T-helper 2 cell treated with Interferon-gamma antibody and Interleukin-4, amounts not matched to agents 5 μg/mL and 100 μg/mL, for 36 hours (primary cell): ENCODE results near the gene CCDC8.

Experiments used
- DNase-seq: peaks from one replicate; pipeline ENCODE4 v3.0.0; 2021; ENCODE audit warnings: low spot score
- H3K27ac Mint-ChIP-seq: one replicate; pipeline ENCODE4 v1.8.0; 2021; ENCODE audit warnings: mild to moderate bottlenecking, mixed read lengths
- H3K27me3 Mint-ChIP-seq: one replicate; pipeline ENCODE4 v1.8.0; 2021; ENCODE audit warnings: low read depth, mixed read lengths
- H3K36me3 Mint-ChIP-seq: one replicate; pipeline ENCODE4 v1.8.0; 2021; ENCODE audit warnings: low read depth, mixed read lengths
- H3K4me1 Mint-ChIP-seq: one replicate; pipeline ENCODE4 v1.8.0; 2021; ENCODE audit warnings: low read depth, mixed read lengths
- H3K4me3 Mint-ChIP-seq: one replicate; pipeline ENCODE4 v1.8.0; 2022; ENCODE audit warnings: mild to moderate bottlenecking, moderate library complexity, mixed read lengths
- H3K9me3 Mint-ChIP-seq: one replicate; pipeline ENCODE4 v1.8.0; 2021; ENCODE audit warnings: mixed read lengths

Gene CCDC8

DNA sequence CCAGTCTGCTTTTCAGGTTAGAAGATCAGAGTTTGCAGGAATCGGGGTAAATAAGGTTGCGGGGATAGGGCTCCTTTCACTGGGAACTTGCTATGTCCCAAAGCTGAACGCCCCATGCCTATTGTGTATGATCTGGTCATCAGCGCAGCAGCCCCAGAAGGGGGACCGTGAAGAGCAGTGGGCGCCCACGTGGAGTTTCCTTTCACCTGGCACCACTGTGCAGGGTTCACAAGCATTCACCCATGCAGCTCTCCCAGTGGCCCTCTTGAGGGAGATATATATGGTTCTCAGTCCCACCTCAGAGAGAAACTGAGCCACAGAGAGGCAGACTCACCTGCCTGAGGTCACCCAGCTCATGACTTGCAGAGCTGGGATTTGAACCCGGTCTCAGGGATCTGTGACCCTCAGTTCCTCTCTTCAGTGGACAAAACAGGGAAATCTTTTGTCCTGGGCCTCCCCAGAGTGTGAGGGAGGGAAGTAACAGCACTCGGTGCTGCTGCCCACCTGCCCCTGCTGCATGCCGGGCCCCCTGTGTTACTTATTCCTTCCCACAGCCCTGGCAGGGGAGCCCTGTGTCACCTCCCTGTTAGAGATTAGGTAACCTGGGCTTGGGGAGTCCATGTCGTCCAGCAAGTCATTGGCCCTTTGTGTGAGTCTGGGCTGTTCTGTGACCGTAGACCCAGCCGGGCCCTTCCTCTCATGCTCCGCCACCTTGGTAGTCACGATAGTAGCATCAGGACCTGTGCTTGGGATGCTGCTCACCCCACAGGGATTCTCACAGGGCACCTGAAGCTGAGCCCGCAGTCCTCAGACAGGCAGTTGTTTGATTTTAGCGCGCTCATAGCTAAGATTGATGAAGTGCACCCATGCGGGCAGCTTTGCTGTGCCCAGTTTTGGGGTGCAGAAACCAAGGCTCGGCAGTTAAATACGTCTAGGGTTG lies 38.6 kb downstream of the CCDC8 start:
- H3K9me3 Mint-ChIP-seq: no peaks in the 10 kb centered on the region
- H3K27me3 Mint-ChIP-seq: no peaks in the 10 kb centered on the region
- H3K4me1 Mint-ChIP-seq: peaks cover 16% of the 10 kb centered on the region
- H3K36me3 Mint-ChIP-seq: peaks cover 28% of the 10 kb centered on the region
- H3K27ac Mint-ChIP-seq: no peak overlapping the region
- no peak for DNase-seq
- no peak overlapping the region for H3K4me3 Mint-ChIP-seq

DNA sequence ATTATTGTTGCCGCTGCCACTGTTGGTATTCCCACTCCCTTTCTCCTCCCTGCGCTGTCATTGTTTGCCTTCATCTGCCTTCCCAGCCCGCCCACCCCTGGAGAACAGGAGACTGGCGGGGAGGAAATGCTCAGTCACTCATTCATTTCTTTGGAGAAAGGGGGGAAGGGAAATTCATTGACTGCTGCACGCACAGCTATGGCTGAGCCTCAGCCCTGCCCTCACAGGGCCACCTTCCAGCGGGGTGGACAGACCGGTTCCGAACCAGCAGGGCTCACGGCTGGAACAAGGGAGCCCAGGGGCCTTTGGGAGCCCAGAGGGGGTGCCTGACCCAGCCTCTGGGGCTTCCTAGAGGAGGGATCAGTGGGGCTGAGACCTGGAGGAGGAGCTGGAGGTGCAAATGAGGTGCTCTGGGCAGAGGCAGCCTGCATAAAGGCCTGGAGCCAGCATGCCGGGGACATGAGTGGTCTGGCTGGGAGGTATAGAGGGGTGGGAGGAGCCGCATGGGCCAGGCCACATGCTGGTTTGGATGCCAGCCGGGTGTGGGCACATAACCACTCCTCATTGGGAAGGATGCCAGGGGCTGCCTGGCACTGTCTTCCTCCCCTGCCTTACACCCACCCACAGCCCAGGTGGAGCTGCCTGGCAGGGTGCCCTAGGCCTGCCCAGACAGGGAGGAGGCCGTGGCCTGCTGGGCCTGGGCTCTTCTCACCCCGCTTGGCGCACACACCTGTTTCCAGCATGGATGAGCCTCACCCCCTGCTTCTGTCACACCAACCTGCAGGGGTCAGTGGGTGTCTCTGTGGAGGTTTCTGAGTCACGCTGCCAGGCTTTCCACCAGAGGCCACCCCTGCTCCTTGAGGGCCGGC lies 39.6 kb downstream of the CCDC8 start:
- Mint-ChIP-seq H3K4me3 (no peak overlapping the region), H3K27me3 (no peaks in the 10 kb centered on the region), H3K27ac (peak overlapping the region; percentile 11), H3K4me1 (peaks cover 15% of the 10 kb centered on the region), H3K36me3 (peaks cover 25% of the 10 kb centered on the region), H3K9me3 (no peaks in the 10 kb centered on the region)
- DNase-seq: no peak

DNA sequence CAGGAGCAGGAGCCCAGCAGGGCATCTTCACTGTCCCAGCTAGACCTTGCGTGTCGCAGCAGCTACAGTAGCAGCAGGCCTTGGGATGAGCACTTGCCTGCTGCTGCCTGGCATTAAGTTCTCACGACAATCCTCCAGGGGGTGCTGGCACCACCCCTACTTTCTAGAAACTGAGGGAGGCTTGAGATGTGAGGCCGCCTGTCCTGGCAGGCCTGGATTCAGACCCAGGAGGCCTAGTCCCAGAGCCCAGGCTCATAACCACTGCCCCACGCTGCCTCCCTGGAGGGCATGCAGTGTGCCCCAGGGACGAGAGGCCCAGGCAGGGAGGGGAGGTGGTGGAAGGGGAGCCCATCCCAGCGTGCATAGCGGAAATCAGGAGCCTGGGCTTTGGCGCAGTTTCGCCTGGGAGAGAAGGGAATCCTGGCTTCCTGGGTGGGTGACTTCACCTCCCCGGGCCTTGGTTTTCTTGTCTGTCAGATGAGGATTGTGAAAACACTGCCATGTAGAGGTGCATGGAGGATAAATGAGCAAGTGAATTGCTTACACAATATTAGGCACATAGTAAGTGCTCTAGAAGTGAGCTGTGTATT lies 40.4 kb downstream of the CCDC8 start:
- DNase-seq: no peak
- Mint-ChIP-seq H3K27ac (no peak overlapping the region), H3K4me3 (no peak overlapping the region), H3K9me3 (no peaks in the 10 kb centered on the region), H3K36me3 (peaks cover 21% of the 10 kb centered on the region), H3K4me1 (peaks cover 15% of the 10 kb centered on the region), H3K27me3 (no peaks in the 10 kb centered on the region)

DNA sequence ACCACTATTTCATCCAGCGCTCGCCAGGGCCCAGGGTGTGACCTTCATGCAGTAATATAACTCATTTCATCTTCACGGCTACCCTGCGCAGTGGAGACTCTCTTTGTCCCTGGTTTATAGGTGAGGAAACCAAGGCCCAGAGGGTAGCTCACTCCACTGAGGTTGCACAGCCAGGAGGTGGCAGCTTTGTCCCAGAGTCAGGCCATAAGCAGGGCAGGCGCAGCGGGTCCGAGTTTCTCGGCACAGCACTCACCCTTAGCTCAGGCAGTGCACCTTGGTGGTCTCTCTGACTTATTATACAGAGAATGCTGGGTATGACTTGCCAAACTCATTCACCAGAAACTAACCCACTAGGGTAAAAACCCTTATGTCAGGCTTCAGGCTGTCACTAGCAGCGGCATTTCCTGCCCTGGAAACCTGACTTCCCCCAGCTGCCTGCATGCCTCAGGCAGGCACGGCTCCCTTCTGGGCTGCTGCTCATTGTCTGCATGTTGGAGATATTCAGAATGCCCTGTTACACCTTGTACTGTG lies 41.9 kb downstream of the CCDC8 start:
- Mint-ChIP-seq H3K36me3 (peaks cover 16% of the 10 kb centered on the region), H3K4me3 (no peak overlapping the region), H3K27ac (peak overlapping the region; percentile 6), H3K9me3 (no peaks in the 10 kb centered on the region), H3K27me3 (no peaks in the 10 kb centered on the region), H3K4me1 (peaks cover 15% of the 10 kb centered on the region)
- no peak for DNase-seq

DNA sequence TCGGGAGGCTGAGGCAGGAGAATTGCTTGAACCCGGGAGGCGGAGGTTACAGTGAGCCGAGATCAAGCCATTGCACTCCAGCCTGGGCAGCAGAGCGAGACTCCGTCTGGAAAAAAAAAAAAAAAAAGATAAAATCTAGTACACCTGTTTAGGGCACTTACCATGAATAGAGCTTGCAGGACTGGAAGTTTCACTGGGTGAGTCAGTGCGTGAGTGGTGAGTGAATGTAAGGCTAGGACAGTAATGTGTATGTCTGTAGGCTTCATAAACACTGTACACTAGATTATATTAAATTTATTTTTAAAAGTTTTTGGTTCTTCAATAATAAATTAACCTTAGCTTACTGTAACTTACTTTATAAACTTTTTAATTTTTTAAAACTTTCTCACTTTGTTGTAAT lies 43.5 kb downstream of the CCDC8 start:
- no peaks in the 10 kb centered on the region for H3K27me3 Mint-ChIP-seq
- no peak overlapping the region for H3K27ac Mint-ChIP-seq
- no peak for DNase-seq
- H3K9me3 Mint-ChIP-seq: no peaks in the 10 kb centered on the region
- H3K36me3 Mint-ChIP-seq: peaks cover 14% of the 10 kb centered on the region
- no peak overlapping the region for H3K4me3 Mint-ChIP-seq
- H3K4me1 Mint-ChIP-seq: peaks cover 15% of the 10 kb centered on the region

DNA sequence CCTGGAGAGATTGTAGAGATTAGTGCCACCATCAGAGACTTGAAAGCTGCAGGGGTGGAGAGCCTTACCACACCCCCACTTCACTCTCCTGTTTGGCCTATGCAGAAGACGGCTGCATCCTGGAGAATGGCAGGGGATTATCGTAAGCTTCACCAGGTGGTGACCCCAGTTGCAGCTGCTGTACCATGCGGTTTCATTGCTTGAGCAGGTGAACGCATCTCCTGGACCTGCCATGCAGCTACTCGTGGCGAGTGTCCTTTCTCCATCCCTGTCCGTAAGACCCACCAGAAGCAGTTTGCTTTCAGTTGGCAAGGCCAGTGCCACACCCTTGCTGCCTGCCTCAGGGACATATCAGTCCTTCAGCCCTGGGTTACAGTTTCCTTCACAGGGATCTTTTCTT lies 45.2 kb downstream of the CCDC8 start:
- H3K9me3 Mint-ChIP-seq: no peaks in the 10 kb centered on the region
- H3K4me3 Mint-ChIP-seq: no peak overlapping the region
- H3K4me1 Mint-ChIP-seq: peaks cover 24% of the 10 kb centered on the region
- H3K27ac Mint-ChIP-seq: no peak overlapping the region
- no peak for DNase-seq
- no peaks in the 10 kb centered on the region for H3K27me3 Mint-ChIP-seq
- H3K36me3 Mint-ChIP-seq: peaks cover 22% of the 10 kb centered on the region

DNA sequence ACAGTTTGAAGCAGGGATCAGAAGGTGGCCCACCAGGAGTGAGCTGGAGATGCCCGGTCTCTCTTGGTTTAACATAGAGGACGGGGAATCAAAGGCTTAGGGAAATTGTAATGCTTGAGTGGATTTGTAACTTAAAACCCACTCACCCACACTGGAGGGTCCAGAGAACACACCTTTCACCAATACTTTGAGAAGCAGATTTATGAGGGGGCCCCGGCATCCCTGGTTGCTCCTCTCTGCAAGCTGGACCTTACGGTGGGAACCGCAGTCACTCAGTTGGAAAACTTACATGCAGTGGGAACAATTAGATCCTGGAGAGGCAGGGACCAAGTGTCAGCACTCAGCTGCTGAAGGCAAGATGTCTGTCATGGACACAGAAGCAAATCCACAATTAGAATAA lies 45.9 kb downstream of the CCDC8 start:
- H3K27me3 Mint-ChIP-seq: no peaks in the 10 kb centered on the region
- no peaks in the 10 kb centered on the region for H3K9me3 Mint-ChIP-seq
- H3K4me1 Mint-ChIP-seq: peaks cover 24% of the 10 kb centered on the region
- no peak overlapping the region for H3K4me3 Mint-ChIP-seq
- H3K27ac Mint-ChIP-seq: no peak overlapping the region
- peaks cover 22% of the 10 kb centered on the region for H3K36me3 Mint-ChIP-seq
- no peak for DNase-seq

DNA sequence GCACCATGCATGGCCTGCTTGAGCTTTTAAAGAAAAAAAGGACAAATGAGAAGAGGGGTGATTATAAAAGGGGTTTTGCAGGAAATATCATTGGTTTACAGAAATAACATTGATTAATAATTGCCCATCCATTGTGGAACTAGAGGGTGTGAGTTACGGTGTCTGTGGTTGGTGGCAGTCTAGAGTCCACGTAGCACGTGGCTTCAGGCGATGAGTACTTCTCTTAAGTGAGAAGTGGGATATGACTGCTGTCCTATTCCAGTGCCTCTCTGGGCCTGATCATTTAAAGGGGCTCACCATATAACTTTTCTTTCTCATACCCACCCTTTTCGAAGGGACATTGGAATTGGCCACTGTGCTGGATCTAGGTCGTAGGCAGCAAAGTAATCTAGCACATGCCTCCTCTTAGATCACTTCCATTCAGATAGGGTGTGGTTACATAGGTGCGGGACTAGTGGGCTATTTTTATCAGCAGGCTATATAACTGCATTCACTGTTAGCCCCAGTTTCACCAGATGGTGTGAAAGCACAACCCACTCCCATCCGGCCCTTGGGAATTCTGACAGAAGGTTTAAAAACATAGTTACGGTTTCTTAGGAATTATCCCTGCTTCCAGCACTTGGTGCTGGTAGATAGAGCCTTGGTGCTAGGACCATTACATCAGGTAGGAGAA lies 46.6 kb downstream of the CCDC8 start:
- Mint-ChIP-seq H3K9me3 (no peaks in the 10 kb centered on the region), H3K4me1 (peaks cover 20% of the 10 kb centered on the region), H3K36me3 (peaks cover 24% of the 10 kb centered on the region), H3K27me3 (no peaks in the 10 kb centered on the region), H3K27ac (no peak overlapping the region), H3K4me3 (no peak overlapping the region)
- DNase-seq: no peak

DNA sequence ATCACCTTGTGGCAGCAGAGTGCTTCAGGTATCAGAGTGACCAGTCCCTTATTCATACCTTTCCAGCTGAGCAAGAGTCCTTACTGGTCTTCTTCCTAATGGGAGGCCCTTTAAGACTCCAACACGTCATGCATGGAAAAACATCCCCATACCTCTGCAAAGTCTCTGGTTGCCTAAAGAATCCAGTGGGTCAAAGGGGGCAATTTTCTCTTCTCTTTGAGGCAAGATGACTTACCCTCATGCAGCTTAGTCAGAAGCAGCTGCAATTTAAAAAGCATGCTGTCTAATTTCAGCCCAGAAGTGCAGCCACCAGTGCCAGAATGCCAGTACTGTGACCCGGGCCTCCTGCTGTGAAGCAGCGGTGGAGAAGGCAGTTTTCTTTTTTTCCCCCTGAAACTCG lies 47.8 kb downstream of the CCDC8 start:
- H3K4me3 Mint-ChIP-seq: no peak overlapping the region
- peaks cover 18% of the 10 kb centered on the region for H3K4me1 Mint-ChIP-seq
- peaks cover 25% of the 10 kb centered on the region for H3K36me3 Mint-ChIP-seq
- H3K27me3 Mint-ChIP-seq: no peaks in the 10 kb centered on the region
- no peak for DNase-seq
- H3K27ac Mint-ChIP-seq: no peak overlapping the region
- H3K9me3 Mint-ChIP-seq: no peaks in the 10 kb centered on the region

DNA sequence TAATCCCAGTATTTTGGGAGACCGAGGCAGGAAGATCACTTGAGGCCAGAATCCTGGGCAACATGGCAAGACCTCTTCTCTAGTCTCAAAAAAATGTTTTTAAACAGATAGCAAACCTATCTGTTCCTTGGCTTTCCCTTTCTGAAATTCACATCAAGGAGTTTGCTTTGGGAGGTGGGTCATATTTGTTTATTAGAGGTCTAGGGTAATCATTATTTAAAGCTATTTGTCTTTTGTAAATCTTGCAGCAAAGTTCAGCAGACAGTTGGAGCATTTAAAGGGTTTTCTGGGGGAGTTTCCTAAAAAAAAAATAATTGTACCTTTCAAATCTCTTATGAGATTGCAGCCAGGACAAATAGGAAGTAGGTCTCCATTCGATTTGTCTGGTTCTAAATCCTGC lies 49.0 kb downstream of the CCDC8 start:
- H3K27me3 Mint-ChIP-seq: no peaks in the 10 kb centered on the region
- no peak overlapping the region for H3K4me3 Mint-ChIP-seq
- H3K9me3 Mint-ChIP-seq: no peaks in the 10 kb centered on the region
- no peak for DNase-seq
- H3K4me1 Mint-ChIP-seq: peaks cover 21% of the 10 kb centered on the region
- peaks cover 28% of the 10 kb centered on the region for H3K36me3 Mint-ChIP-seq
- H3K27ac Mint-ChIP-seq: no peak overlapping the region

DNA sequence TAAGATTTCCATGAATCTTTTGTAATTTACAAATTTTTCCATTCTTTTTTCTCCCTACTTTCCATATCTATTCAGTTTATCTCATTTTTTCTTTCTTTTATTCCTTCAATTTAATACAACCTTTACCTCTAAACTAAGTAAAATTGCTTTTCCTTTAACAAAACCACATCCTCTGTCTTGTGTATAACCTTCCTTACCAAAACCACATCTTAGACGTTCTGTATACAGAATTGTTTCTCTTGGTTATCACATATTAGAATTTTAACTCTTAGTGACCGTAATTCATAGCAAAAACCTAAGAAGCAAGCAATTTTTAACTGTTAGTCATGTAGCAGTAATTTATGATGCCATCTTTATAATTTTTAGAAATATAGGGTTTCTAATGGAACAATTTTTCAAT lies 51.4 kb downstream of the CCDC8 start:
- Mint-ChIP-seq H3K4me3 (peak overlapping the region; percentile 72), H3K4me1 (peaks cover 31% of the 10 kb centered on the region), H3K36me3 (peaks cover 44% of the 10 kb centered on the region), H3K9me3 (no peaks in the 10 kb centered on the region), H3K27ac (peak overlapping the region; percentile 83), H3K27me3 (no peaks in the 10 kb centered on the region)
- no peak for DNase-seq
